ENCODE data around the gene CNNM2.

CNNM2 gene

DNA sequence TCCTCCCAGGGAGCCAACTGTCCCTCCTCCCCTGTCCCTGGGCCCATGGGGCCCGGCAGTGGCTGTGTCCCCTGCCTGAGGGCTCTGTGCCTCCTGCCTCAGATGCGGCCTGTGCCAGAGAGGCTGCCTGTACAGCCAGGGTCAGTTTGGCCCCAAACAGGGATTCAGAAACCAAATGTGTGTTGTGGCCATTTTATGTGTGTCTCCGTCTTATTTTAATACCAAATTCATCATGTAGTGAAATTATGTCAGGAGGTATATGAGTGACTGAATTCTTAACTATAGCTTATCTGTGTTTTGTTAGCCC is 160.2 kb downstream of the CNNM2 start:
- no peak for DNase-seq

DNA sequence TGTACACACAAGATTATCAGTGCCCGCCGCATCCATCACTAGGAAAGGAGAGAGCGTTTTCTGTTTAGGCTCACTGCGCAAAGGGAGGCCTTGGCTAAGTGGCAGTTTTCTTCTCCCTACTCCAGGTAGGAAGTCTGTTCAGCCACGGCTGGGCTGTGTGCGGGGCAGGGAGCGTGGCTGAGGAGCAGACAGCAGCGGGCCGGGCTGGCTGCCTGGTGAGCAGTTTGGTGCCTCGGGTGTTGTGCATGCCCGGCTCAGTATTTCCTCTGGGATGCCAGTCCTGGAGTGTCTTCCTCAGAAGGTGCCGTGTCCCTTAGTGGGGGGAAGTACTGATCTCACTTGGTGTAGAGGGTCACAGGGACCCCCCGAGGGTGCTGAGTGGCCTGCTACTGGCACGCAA is 160.6 kb downstream of the CNNM2 start:
- no peak for DNase-seq

DNA sequence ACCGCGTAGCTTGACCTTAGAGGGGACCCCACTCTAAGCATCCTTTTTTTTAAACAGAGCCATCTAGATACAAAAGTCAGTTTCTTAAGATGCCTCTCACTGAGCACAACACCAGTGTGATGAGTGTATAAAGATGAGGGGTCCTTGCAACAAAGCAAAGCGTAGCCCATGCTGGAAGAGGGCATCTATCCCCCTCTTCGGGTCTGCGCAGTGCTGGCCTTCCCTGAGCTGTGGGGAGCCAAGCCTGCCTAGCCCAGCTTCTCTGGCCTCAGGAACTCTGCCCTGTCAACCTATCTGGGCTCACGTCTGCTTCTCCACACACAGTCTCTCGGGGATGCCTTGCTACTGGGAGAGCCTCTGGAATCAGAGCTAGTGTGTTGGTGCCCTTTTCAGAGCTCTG is 161.0 kb downstream of the CNNM2 start:
- no peak for DNase-seq

DNA sequence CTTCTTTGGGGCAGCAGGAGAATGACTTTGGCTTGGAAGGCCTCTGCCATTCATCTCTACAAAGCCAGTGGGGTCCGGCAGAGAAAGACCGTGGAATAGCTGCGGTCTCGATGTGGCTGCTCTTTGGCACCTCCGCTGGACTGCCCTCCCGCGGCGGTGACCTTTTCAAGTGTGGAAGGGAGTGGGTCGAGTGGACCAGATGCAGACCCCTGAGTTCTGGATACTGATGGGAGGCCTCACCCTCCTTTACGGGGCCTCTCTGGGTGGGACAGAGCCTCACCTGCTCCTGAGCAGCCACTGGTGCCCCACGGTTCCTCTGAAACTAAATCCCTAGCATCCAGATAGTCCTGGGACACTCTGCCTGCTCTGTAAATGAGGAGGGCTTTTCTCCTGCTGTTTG is 161.9 kb downstream of the CNNM2 start:
- DNase-seq, result no peak

DNA sequence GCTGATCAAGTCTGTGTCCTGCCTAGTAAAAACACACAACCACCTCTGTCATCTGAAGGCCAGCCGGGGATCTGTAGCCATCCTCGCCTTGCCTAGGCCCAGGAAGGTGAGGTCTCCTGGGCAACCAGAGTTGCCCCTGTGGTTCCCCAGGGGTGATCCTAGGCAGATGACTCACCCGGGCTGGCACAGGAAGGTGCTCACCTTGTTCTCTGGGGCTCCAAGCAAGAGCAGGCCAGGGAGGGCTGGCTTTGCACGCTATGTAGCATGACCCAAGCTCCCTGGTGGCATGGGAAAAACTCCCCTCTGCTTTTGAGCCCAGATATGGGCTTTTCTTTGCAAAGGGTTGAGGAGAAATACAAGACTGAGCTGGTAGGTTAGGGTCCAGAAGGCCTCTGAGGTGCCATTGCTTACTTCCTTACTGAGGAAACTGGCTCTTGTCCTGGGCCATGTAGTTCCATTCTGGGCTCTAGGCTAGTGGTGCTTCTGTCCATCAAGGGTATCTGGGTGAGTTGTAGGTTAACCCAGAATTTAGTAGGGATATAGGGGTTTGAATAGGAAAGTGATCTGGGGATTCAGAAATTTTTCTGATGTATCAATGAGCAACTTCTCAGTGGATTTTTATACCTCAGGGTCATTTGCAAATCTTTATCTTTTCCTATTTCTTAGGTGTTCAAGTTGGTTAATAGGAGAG is 162.9 kb downstream of the CNNM2 start:
- no peak for DNase-seq

DNA sequence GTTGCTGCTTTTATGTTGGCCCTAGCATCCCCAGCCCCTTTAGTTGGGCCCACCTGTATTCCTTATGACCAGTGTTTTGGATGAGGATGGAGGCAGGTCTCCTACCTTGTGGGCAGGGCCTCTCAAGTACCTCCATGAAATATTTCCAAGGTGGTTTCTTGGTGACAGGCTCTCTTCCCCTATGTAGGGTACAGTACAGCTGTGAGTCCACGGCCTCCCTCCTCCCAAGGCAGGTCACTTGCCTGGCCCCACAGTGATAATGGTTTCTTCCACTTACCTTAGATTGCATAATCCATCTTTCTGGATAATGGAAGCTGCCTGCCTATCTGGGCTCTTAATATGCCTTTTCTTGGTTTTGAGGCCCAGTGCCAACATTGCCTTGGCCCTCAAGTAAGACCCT is 164.6 kb downstream of the CNNM2 start:
- no peak for DNase-seq

DNA sequence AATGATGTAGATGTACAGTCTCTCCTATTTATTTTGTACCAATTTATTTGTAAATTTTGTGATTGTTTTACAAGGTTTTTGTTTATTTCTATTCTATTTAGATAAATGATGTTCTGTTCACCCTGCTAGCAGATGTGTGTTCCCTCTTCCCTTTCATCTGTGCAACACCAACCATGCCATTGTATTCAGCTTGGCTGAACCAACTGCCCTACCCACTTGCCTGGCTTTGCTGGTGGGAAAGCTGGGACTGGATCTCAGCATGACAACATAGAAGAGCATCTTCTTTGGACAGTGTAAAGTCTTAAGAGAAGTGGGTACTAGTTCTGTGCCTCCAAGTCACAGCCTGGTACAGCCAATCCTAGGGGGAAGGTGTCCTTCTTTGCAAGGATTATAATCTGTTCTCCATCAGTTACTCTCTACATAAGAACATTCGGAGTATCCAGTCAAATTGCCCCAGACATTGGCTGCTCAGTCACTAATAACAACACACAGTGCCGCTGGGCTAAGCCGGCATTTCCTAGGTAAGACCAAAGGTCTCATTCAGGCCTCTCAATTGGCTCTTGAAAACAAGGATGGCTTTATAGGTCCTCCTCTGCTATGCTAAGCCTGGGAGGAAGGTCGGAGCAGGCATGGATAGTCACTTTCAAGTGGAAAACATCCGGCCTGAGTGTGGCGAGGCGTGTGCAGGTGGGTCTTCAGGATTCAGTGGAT is 165.3 kb downstream of the CNNM2 start:
- no peak for DNase-seq

DNA sequence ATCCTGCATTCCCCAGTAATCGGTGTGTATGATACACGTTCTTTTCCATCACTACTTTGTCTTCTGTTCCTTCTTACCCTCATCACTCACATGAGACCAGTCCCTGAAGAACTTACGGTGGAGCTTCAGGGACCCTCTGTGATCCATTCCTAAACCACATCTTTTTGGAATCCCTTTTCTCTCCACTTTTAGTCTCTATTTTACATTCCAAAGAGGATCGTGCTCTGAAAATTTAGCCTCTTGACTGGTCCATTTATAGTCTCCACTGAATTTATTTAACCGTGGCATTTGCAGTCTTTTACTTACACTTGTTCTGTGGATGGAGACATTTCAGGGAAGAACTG is 165.9 kb downstream of the CNNM2 start:
- DNase-seq, result no peak

DNA sequence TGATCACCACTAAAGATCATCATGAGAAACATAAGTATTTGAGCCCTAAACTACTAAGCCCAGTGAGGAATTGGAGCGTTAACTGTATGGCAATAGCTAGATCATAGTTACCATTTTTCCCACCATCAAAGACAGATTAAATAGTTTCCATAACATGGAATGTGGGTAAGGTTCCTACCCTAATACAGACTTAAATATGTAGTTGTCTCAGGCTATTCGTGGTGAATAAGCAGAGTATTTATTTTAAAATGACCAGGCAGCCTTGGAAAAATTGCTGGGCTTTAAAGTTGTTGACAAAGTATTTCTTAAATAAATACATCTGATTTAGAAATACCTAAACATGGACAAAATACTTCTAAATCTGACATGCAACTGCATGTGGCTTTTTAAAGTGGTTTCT is 168.2 kb downstream of the CNNM2 start:
- no peak for DNase-seq

DNA sequence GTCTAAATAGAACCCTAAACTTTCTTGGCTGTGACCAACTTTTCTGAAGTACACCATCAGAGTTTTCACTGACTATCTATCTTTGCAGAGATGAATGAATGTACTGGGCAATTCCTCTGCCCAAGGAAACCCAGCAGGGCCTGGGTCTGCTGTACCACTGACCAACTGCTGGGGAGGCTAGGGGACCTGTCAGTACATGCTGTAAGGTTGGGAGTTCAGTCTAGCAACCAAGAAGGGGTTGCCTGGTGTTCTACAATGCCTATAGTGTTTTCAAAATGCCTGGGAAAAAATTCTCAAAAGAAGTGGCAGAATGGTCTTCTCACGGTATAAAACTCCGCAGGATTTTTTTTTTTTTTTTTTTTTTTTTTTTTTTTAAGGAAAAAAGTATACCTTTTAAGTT is 168.7 kb downstream of the CNNM2 start:
- no peak for DNase-seq

DNA sequence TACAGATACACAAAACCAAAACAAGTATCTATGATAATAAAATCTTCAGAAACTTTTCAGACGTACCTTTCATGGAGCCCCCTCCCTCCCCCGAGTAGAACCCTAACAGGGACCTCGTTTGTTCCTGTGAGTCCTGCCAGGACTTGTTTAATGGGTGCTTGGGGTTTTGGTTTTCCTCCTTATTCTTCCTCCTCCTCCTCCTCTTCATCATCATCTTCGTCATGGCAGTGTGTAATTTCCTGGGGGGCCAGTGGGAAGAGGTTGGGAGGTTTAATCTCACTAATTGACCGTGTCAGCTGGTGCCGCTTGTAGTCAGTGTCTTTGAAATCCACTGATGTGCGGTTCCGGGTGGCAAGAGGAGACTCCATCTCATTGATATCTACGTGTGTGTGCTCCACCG is 171.4 kb downstream of the CNNM2 start:
- DNase-seq, result no peak

DNA sequence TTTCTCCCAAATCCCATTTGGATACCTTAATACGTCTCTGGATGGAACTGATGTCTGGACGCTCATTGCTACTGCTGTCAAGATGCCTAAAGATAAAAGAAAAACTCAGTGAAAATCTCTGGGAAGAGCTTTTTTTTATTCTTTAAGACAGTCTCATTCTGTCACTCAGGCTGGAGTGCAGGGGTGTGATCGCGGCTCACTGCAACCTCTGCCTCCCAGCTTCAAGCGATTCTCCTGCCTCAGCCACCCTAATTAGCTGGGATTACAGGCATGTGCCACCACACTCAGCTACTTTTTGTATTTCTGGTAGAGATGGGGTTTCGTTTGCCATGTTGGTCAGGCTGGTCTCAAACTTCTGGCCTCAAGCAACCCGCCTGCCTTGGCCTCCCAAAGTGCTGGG is 172.8 kb downstream of the CNNM2 start:
- no peak for DNase-seq

DNA sequence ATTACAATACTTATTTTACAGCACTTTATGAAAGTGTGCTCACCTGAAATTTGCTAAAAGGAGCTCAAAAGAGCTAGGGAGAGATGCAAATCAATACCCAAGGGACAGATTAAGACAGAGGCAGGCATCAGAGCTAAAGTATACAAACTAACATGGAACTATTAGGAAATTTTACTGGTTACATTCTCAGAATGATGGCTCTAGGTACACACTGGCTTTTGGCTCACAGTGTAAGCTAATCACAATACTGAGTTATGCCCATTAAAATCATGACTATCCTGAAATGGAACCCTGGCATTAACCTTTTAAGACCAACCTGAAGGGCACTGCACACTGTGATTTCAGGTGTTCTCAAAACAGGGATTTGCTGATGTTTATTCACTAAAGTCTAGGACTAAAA is 176.9 kb downstream of the CNNM2 start:
- DNase-seq, result no peak

DNA sequence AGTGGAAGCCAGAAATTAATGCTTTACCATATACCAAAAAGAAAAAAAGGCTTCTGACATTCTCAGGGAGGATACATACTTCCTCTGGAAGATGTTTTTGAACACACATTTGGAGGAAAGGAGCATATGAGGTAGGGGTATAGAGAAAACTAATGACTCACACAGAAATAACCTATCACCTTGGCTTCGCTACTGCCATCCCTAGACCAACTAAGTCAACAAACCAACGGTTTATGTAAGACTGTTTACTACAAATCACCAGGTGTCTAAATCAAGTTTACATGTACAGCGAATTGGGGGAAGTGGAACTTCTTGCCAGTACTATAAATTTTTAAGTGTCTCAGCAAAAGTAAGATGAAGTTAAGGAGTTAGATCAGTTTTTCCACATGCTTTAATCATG is 178.0 kb downstream of the CNNM2 start:
- no peak for DNase-seq

DNA sequence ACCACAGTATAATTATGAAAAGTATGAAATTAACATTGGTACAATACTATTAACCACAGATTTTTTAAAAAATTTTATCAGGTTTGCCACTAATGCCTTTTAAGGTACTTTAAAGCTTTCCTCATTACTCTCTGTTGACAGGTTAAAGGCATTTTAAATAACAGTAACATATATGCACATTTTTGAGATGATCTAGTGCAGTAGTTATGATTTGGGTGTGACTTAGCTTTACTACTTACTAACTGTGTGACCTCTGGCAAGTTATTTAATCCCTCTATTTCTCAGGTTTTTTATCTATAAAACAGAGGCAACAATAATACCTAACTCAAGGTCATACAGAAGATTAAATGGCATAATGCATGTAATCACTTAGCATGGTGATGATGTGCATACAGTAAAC is 180.1 kb downstream of the CNNM2 start:
- no peak for DNase-seq

DNA sequence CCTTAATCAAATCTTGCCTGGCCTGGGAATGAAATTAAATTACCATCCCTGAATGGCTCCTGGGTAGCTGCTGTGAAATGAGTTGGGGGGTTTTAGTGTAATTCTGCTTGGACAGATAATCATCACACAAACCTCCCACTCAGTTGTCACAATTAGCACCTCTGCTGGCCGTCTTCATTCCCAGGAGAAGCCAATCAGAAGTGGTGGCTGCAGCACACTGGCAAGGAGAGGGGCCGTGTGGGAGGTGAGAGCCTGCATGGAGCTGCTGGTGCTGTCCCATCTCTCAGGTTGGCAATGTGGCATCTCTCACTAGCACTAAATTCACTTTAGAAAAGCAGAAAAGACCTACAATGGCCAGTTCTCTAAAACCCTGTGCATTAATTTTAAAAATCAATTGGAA is 182.5 kb downstream of the CNNM2 start:
- DNase-seq, result no peak

DNA sequence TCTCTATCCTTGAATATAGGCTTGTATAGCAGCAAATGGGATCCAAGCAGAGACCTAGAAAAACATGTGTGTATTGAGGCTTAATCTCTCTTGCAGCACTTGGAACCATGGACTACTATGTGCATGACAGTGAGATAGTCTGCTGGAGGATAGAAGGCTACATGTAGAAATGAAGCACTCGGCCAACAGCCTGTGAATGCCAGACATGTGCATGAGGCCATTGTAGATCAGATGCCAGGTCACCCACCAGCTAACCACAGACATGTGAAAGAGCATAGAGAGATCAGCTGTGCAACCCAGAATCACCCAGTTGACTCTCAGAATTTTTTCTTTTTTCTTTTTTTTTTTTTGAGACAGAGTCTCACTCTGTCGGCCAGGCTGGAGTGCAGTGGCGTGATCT is 184.1 kb downstream of the CNNM2 start:
- no peak for DNase-seq

DNA sequence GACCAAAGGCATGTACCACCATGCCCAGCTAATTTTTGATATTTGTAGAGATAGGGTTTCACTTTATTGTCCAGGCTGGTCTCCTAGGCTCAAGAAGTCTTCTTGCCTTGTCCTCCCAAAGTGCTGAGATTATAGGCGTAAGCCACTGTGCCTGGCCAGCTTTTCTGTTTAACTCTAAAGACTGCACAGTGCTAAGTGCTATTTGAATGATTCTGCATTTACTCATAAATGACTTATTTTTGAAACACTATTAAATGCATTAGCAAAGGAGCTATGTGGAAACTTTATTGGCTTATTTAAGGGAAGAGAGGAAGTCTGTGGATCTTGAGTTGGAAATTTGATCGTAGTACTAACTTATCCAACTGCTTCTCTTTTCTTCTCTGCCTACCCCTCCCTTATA is 185.9 kb downstream of the CNNM2 start:
- DNase-seq, result no peak

DNA sequence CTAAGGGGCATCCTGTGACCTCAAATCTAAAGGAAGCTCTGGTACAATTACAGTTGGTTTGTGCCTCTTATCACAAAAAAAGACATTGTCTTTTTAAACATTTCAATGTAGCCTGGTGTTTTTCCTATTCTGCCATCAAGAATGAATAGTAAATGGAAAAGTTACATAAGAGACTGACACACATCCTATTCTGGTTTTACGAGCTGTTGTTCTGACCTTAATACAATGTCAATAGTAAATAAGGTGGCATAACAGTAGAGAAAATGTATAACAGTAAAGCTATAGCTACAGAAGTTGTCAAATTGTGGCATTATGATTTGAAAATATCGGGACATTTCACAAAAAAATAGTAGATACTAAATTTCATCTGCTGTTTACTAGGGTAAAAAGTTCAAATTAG is 186.6 kb downstream of the CNNM2 start:
- no peak for DNase-seq

DNA sequence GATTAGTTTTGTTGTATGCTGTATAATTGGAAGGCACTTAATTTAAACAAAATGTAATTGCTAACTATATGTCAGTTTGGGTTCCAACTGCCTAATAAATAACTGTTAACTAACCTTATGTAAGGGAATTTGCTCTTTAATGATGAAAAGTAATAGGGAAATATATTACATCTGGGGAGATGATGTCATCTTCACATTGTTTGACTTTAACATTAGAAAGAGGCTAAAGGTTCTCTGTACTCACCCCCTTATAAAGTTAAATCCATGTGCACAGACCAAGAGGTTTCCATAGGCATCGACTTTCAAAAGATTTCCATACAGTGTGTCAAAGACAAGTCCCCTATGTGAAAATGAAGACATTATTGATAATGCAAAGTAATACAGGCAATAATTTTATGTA is 187.4 kb downstream of the CNNM2 start:
- DNase-seq, result no peak

DNA sequence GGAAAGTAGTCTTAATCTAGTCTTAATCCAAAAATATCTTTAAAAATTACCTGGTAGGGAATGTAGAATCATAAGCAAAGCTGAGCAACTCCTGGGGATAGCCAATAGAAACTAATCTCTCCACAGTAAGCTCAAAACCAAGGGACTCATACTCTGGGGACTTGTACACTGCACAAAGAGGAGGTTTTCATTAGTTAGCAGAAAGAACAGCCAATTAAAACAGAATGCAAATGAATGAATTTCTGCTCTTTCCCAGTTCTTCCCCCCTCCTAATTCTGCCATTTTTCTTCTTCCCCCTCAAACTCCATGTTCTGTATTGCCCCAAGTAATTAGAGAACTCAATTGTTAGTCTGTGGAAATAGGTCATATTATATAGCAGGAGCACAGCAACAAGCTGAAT is 188.4 kb downstream of the CNNM2 start:
- DNase-seq, result no peak

DNA sequence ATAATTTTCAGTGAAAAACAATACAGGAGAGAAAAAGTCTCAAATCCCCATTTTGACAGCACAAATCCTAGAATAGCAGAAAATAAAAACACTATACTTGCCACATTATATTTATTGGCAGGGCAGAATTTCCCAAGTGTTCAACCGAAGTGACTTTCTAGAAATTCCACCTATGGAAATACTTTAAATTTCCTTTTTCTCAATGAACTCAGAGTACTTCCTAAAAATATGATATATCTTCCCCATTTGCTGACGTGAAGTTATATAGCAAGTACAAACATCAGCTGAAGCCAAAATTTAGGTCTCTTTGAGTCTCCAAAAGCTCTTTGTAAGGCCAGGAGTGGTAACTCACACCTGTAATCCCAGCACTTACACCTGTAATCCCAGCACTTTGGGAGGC is 191.7 kb downstream of the CNNM2 start:
- DNase-seq, result no peak

DNA sequence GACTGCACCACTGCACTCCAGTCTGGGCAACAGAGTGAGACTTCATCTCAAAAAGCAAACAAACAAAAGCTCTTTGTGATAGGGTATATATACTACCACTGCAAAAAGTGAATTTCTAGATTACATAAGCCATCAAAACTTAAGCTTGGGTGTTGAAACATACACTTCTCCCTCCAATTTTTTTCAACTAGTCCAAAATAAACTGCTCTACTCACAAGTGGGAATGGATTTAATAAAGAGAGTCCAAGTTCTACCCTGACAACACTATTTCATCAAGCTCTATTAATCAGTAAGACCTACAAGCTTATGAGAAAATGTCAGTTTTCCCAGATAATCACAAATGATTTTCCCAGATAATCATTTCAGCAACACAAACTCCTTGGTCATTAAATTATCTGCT is 192.3 kb downstream of the CNNM2 start:
- DNase-seq, result no peak

DNA sequence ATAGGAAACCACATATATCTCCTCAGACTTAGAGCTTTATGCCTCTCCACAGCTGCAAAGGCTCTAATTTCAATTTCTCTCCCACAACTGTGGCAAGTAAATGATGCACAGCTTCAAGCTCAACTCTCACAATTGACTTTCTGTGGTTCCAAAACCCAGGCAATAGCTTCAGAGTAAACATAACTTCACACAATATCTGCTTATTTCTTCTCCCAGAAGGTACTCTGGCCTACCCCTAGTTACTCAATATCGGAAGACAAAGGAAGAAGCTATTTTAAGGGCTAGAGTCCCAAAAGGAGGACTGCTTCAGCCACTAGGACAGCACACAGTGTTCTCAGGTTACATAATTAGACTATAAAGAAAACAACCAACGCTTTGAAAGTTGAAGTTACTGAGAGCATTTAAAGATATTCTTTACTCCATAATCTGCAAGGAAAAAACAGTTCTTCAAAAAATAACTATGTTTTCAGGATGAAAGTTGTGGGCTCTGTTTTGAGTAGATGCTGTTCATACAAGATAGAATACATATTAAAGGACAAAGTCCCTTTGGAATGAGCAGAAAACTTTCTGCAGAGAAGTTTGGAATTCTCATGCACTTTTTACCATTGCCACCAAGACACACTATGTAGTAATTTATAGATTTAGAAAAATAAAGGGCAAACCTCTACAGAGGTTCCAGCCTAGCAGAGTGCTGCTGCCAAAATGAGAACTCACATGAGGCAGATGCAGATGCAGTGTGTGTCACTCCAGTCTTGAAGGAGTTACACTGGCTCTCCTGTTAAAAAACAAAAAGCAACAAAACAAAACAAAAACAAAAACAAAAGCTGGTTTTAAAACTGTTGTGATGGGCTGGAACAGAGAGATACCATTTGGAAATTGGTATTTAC is 193.2 kb downstream of the CNNM2 start:
- DNase-seq, result no peak

All from NCI-H1436 (cell line).